ENCODE data around the gene SEPTIN12.

Gene SEPTIN12

DNA sequence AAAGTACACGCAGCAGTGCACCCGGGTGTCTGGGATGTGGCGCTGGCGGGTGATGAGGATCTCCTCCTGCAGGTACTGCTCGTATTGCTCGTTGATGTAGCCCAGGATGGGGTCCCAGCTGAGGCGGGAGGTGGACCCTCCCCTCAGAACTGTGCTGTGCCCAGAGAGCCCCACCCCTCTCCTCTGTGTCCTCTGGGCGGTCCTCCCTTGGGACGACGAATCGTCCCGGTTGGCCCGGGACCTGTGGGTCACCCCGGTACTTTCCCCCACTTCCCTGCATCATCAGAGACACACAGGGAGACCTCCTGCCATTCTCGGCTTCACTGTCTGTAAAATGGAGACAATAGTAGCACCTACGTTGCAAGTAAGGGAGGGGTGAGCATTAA lies 4.2 kb downstream of the SEPTIN12 start:
- DNase-seq (ENCODE audit: low spot score) = no peak

GRCh38 chr16:4783251-4783950 lies 4.7 kb downstream of the SEPTIN12 start:
- DNase-seq (ENCODE audit: low spot score) = no peak

GRCh38 chr16:4780235-4780634 lies 7.9 kb downstream of the SEPTIN12 start:
- DNase-seq (ENCODE audit: low spot score) = no peak

DNA sequence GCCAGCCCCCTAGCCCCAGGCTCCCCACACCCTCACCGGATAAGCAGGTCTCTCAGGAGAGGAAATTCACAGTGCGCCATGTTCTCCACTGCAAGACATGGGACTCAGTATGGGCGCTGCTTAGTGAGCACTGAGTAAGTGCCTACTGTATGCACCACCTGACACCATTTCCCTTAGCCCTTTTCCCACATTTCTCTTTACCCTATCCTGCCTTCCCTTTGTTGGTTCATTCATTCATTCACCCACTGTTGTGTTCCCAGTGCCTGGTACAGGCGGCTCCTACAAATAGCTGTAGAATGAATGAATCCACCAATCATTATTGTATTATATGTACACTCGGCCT lies 10.1 kb downstream of the SEPTIN12 start:
- DNase-seq (ENCODE audit: low spot score) = no peak

DNA sequence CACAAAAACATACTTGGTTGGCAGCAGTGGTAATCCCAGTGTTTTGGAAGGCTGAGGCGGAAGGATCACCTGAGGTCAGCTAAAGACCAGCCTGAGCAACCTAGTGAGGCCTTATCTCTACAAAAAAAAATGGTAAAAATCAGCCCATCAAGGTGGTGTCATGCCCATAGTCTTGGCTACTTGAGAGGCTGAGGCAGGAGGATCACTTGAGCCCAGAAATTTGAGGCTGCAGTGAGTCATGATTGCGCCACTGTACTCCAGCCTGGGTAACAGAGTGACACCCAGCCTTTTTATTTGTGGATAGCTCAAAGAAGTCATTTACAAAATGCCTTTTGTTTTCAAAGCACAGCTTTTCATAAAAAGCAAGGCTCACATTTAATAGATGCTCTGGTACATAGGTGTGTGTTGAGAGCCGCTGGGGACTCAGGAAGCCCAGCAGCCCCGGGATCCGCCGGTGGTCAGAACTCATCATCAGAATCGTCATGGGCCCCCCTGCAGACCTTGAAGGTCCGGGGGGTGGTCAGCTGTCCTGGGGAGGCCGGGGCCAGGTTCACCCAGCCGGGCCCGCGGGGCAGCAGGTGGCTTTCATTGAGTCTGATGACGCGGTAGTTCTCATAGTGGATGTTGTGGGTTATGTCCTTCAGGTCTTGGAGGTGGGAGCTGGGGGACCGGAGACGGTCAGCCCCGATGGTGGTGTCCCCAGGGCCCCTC lies 10.7 kb downstream of the SEPTIN12 start:
- DNase-seq (ENCODE audit: low spot score) = no peak

GRCh38 chr16:4776141-4776705 lies 11.9 kb downstream of the SEPTIN12 start:
- DNase-seq (ENCODE audit: low spot score) = no peak

DNA sequence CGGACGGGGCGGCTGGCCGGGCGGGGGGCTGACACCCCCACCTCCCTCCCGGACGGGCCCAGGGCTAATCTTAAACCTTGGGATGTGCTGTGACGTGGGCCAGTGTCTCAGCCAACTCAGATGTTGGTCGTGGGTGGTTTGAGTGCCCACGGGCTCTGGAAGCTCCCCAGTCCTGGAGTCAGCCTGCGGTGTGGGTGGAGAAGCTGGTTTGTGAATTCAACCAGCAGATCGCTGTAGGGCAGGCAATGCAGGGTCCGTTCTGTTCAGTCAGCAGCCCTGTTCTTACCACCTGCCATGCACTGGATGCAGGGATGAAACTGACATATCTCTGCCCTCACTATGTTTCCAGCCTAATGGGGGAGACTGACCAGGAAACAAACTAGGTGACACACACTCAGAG lies 13.1 kb downstream of the SEPTIN12 start:
- no peak for DNase-seq (ENCODE audit: low spot score)

- DNase-seq (ENCODE audit: low spot score) = no peak
Observed at GRCh38 chr16:4772351-4772750, 15.8 kb downstream of the SEPTIN12 start.

- DNase-seq (ENCODE audit: low spot score) = no peak
Observed at GRCh38 chr16:4771646-4772045, 16.5 kb downstream of the SEPTIN12 start.

DNA sequence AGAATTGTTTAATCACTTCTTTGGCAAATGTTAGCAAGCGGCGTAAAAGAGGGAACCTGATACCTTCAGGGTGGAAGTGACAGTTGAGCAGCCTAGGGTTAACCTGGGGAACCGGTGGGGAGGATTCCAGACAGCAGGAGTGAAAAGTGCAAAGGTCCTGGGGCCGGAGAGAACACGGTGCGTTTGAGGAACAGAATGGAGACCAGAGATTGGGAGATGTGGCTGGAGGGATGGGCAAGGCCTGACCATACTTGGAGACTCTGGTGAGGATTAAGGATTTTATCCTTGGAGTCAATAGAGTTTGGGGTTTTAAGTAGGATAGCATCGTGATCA lies 18.9 kb downstream of the SEPTIN12 start:
- no peak for DNase-seq (ENCODE audit: low spot score)

DNA sequence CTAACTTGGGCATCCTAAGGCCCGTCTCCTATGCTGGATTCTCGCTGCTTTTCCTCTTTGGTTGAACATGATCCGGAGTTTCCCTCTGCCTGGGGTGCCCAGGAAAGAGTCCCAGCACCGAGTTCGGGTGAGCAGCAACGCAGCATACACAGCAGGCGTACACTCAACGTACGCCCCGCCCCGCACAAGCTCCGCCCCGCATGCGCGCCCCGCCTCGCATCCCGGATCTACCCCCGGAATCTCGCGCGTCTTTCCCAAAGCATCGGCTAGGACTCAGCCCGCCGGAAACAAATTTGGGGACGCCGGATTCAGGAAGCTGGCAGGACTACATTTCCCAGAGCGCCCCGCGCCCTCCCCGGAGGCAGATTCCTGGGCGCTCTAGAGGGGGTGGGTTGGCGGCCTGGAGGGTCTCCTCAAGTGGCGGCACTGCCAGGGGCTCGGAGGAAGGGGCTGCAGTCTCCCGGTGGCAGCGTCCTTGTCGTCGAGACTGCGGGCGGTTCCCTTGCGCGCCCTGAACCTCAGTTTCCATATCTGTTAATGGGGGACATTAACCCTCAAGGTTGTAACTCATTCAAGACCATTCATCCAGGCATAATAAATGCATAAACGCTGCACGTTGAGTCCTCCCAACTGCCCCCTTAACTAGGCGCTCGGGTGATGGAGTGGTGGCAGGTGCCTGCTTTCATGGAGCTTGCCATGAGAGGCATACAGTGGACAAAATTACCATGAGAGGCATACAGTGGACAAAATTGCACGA lies 19.4 kb downstream of the SEPTIN12 start:
- DNase-seq (ENCODE audit: low spot score) = peak; percentile 93

DNA sequence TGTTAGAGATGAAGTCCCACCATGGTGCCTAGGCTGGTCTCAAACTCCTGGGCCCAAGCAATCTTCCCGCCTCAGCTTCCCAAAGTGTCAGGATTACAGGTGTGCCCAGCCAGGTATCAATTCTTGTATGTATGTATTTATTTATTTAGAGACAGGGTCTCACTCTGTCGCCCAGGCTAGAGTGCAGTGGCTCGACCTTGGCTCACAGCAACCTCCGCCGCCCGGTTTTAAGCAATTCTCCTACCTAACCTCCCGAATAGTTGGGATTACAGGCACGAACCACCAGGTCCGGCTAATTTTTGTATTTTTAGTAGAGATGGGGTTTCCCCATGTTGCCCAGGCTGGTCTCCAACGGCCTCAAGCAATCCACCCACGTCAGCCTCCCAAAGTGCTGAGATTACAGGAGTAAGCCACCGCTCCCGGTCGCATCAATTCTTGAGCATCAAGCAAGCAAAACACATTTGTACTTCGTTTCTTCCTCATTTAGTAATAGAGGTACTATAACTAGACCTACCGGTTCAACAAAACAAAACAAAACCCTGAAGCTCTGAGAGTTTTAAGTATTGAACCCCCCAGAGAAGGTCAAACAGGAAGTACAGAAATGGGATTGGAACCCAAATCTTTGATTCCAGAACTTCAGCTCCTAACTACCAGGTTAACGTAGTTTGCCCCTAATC lies 20.1 kb downstream of the SEPTIN12 start:
- DNase-seq (ENCODE audit: low spot score) = no peak

- DNase-seq (ENCODE audit: low spot score) = peak; percentile 98
Observed at GRCh38 chr16:4766875-4767628, 21.1 kb downstream of the SEPTIN12 start, which contains the start of gene ZNF500. Gene ZNF500 (minus strand): TSS chr16:4767162. CDS start chr16:4765978, 1,184 bp downstream.

- no peak for DNase-seq (ENCODE audit: low spot score)
Observed at GRCh38 chr16:4765511-4766474, 22.4 kb downstream of the SEPTIN12 start.

GRCh38 chr16:4763791-4764190 lies 24.4 kb downstream of the SEPTIN12 start:
- DNase-seq (ENCODE audit: low spot score) = no peak

GRCh38 chr16:4762205-4762604 lies 25.9 kb downstream of the SEPTIN12 start:
- no peak for DNase-seq (ENCODE audit: low spot score)

GRCh38 chr16:4760221-4760910 lies 27.8 kb downstream of the SEPTIN12 start:
- no peak for DNase-seq (ENCODE audit: low spot score)

GRCh38 chr16:4755687-4756086 lies 32.5 kb downstream of the SEPTIN12 start:
- no peak for DNase-seq (ENCODE audit: low spot score)

GRCh38 chr16:4754865-4755264 lies 33.3 kb downstream of the SEPTIN12 start:
- DNase-seq (ENCODE audit: low spot score) = no peak

- DNase-seq (ENCODE audit: low spot score) = no peak
Observed at GRCh38 chr16:4753227-4753626, 34.9 kb downstream of the SEPTIN12 start.

All from activated CD4-positive, alpha-beta T cell treated with anti-CD3 and anti-CD28 coated beads, Interleukin-2, Interleukin-4, amounts not matched to agents 100 ng/mL and 50 ng/mL, durations not matched to agents 16 hours and 8 hours (primary cell).